Progenitor cell of endocrine pancreas (in vitro differentiated cells): ENCODE data around the gene ZNF740. TPM values are rescaled to one million over a fixed set of nuclear protein-coding genes. Genes with fewer than 3 reads are reported as not detected.
"Not testable (repeated sequence)": the region's sequence is repeated elsewhere in the genome, so short reads cannot be mapped to it uniquely, and the experiment has no call there.

Experiments used
- DNase-seq: peaks from one replicate; pipeline ENCODE4 v3.0.0; 2021; ENCODE audit warnings: low spot score; ENCODE audit not compliant: unreplicated experiment
- H3K27ac Mint-ChIP-seq: 2 replicates; pipeline ENCODE4 v1.8.0; 2021; ENCODE audit warnings: mild to moderate bottlenecking, moderate library complexity, mixed read lengths
- H3K27me3 Mint-ChIP-seq: 2 replicates; pipeline ENCODE4 v1.8.0; 2021; ENCODE audit warnings: mixed read lengths
- H3K36me3 Mint-ChIP-seq: 2 replicates; pipeline ENCODE4 v1.8.0; 2022; ENCODE audit warnings: mixed read lengths; ENCODE audit not compliant: insufficient read depth
- H3K4me1 Mint-ChIP-seq: 2 replicates; pipeline ENCODE4 v1.8.0; 2021; ENCODE audit warnings: low read depth, mixed read lengths
- H3K4me3 Mint-ChIP-seq: 2 replicates; pipeline ENCODE4 v1.8.0; 2021; ENCODE audit warnings: low read depth, mild to moderate bottlenecking, moderate library complexity, mixed read lengths
- H3K9me3 Mint-ChIP-seq: 2 replicates; pipeline ENCODE4 v1.8.0; 2021; ENCODE audit warnings: low read depth, mixed read lengths
- CTCF ChIP-seq: fragments of 200-600 bp; sonication (generic); IDR thresholded peaks from one replicate; pipeline ENCODE4 v1.5.0; 2021; ENCODE audit warnings: antibody characterized with exemption, mild to moderate bottlenecking; ENCODE audit not compliant: unreplicated experiment
- total RNA-seq: library from RNA; stranded (reverse); gene quantifications from 2 replicates; pipeline ENCODE4 v1.2.1, GENCODE V29; 2021

Gene ZNF740
- total RNA-seq, 1 donor from 2014 or later: 75.7 TPM

DNA sequence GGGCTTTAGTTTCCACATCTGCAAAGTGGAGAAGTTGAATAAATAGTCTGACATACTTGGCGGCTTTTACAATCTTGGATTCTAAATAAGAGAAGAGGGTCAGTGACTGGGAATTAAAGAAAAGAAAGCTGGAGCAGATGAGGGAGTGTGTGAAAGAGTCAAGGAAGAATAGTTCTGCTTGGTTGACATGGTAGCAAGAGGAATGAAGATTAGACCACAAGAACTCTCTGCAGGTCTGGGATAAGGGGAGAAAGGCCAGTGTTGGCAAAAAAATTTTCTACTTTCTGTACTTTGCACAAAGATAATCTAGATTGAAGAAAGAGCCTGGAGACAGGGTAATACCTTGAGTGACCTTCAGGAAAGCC is 20.6 kb downstream of the ZNF740 start:
- TF ChIP-seq CTCF: no peak
- no peaks in the 10 kb centered on the region for H3K36me3 Mint-ChIP-seq
- no peaks in the 10 kb centered on the region for H3K4me1 Mint-ChIP-seq
- peaks cover 36% of the 10 kb centered on the region for H3K27me3 Mint-ChIP-seq
- H3K9me3 Mint-ChIP-seq: no peaks in the 10 kb centered on the region
- H3K27ac Mint-ChIP-seq: no peak overlapping the region
- no peak overlapping the region for H3K4me3 Mint-ChIP-seq
- DNase-seq: no peak

DNA sequence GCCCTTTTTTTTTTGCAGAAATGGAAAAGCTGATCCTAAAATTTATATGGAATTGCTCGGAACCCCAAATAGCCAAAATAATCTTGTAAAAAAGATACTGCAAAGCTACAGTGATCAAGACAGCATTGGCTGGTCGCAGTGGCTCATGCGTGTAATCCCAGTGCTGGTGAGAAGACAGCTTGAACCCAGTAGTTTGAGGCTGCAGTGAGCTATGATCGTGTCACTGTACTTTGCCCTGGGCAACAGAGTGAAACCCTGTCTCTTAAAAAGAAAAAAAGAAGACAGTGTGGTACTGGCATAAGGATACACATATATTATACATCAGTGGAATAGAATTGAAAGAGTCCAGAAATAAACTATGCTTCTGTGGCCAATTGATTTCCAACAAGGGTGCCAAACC is 21.1 kb downstream of the ZNF740 start:
- TF ChIP-seq CTCF: no peak
- Mint-ChIP-seq H3K27me3 (peaks cover 38% of the 10 kb centered on the region), H3K36me3 (no peaks in the 10 kb centered on the region), H3K4me1 (no peaks in the 10 kb centered on the region), H3K4me3 (no peak overlapping the region), H3K27ac (no peak overlapping the region), H3K9me3 (no peaks in the 10 kb centered on the region)
- DNase-seq: no peak

- peaks cover 37% of the 10 kb centered on the region for H3K27me3 Mint-ChIP-seq
- not testable (repeated sequence) for H3K4me3 Mint-ChIP-seq, DNase-seq, H3K27ac Mint-ChIP-seq, H3K4me1 Mint-ChIP-seq, H3K36me3 Mint-ChIP-seq, H3K9me3 Mint-ChIP-seq
Measured at GRCh38 chr12:53202316-53202715, 21.8 kb downstream of the ZNF740 start.

DNA sequence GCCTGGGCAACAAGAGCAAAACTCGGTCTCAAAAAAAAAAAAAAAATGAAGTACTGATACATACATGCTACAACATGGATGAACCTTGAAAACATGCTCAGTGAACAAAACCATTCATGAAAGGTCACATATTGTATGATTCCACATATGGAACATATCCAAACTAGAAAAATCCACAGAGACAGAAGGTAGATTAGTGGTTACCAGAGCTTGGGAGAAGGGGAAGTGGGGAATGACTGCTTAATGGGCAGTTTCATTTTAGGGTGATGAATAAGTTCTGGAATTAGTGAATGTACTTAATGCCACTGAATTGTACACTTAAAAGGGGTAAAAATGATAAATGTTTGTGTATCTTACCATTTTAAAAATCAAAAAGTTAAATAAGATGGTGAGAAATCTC is 23.8 kb downstream of the ZNF740 start:
- H3K36me3 Mint-ChIP-seq: no peaks in the 10 kb centered on the region
- H3K9me3 Mint-ChIP-seq: no peaks in the 10 kb centered on the region
- no peak for DNase-seq
- peaks cover 1% of the 10 kb centered on the region for H3K4me1 Mint-ChIP-seq
- no peak overlapping the region for H3K4me3 Mint-ChIP-seq
- no peak for TF ChIP-seq CTCF
- no peak overlapping the region for H3K27ac Mint-ChIP-seq
- peaks cover 20% of the 10 kb centered on the region for H3K27me3 Mint-ChIP-seq

- Mint-ChIP-seq H3K9me3 (no peaks in the 10 kb centered on the region), H3K27ac (no peak overlapping the region), H3K4me3 (no peak overlapping the region), H3K4me1 (peaks cover 1% of the 10 kb centered on the region), H3K27me3 (peaks cover 17% of the 10 kb centered on the region), H3K36me3 (no peaks in the 10 kb centered on the region)
- DNase-seq: no peak
- no peak for TF ChIP-seq CTCF
Measured at GRCh38 chr12:53205747-53206419, 25.4 kb downstream of the ZNF740 start.

DNA sequence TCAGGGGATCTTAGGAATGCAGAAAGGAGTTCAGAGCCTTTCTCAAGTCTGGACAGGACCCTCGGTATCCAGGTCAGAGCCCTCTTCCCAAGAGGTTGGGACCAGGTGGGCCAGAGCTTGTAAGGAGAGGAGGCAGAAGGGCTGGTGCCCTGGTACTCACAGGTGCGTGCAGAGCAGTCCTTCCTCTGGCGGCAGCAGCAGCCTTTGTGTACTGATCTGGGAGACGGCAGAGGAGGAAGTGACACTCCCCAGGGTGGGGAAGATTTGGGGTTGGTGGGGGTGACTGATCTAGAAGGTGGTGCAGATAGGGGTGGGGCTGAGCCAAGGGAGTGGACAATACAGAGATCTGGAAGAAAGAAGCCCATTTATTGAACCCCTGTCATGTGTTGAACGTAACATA is 26.5 kb downstream of the ZNF740 start, which contains the start of gene ITGB7:
ITGB7 (minus strand) TSS at position 210 of the 400 bp plus-strand sequence. CDS start 6,808 bp downstream, outside the sequence.
- H3K27ac Mint-ChIP-seq: no peak within 1 kb of the TSS
- TF ChIP-seq CTCF: no peak
- H3K27me3 Mint-ChIP-seq: peaks cover 14% of the 10 kb centered on the region
- no peaks in the 10 kb centered on the region for H3K9me3 Mint-ChIP-seq
- no peak for DNase-seq
- H3K4me3 Mint-ChIP-seq: no peak within 1 kb of the TSS
- peaks cover 1% of the 10 kb centered on the region for H3K4me1 Mint-ChIP-seq
- no peaks in the 10 kb centered on the region for H3K36me3 Mint-ChIP-seq
